Endothelial cell of hepatic sinusoid (primary cell): ENCODE data around the gene BIRC5.
"Not testable (repeated sequence)": the region's sequence is repeated elsewhere in the genome, so short reads cannot be mapped to it uniquely, and the experiment has no call there.

Experiments
- in situ Hi-C: cut with HindIII; loops from 2 replicates; pipeline ENCODE4 v1.10.0; 2017; ENCODE audit warnings: low sequenced_read_pairs

BIRC5 gene

DNA sequence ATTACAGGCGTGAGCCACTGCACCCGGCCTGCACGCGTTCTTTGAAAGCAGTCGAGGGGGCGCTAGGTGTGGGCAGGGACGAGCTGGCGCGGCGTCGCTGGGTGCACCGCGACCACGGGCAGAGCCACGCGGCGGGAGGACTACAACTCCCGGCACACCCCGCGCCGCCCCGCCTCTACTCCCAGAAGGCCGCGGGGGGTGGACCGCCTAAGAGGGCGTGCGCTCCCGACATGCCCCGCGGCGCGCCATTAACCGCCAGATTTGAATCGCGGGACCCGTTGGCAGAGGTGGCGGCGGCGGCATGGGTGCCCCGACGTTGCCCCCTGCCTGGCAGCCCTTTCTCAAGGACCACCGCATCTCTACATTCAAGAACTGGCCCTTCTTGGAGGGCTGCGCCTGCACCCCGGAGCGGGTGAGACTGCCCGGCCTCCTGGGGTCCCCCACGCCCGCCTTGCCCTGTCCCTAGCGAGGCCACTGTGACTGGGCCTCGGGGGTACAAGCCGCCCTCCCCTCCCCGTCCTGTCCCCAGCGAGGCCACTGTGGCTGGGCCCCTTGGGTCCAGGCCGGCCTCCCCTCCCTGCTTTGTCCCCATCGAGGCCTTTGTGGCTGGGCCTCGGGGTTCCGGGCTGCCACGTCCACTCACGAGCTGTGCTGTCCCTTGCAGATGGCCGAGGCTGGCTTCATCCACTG, at the start of gene BIRC5:
Gene BIRC5 (plus strand): TSS at position 238 of the 690 bp plus-strand sequence. CDS start 64 bp downstream, at position 302.
- in situ Hi-C loops = no loop called here

- in situ Hi-C loops = no loop called here
These were observed 49.1 kb upstream of the BIRC5 start for GRCh38 chr17:78164748-78165607.

GRCh38 chr17:78166416-78166815, 47.6 kb upstream of the BIRC5 start:
- in situ Hi-C loops = no loop called here

GRCh38 chr17:78168242-78168902, 45.7 kb upstream of the BIRC5 start, which contains the start of gene SYNGR2:
Gene SYNGR2, plus strand, starts transcription at chr17:78168581. Its CDS starts 36 bp downstream, at chr17:78168617.
- in situ Hi-C loops = no loop called here

- in situ Hi-C loops = no loop called here
These were observed 44.9 kb upstream of the BIRC5 start for GRCh38 chr17:78168903-78169793.

DNA sequence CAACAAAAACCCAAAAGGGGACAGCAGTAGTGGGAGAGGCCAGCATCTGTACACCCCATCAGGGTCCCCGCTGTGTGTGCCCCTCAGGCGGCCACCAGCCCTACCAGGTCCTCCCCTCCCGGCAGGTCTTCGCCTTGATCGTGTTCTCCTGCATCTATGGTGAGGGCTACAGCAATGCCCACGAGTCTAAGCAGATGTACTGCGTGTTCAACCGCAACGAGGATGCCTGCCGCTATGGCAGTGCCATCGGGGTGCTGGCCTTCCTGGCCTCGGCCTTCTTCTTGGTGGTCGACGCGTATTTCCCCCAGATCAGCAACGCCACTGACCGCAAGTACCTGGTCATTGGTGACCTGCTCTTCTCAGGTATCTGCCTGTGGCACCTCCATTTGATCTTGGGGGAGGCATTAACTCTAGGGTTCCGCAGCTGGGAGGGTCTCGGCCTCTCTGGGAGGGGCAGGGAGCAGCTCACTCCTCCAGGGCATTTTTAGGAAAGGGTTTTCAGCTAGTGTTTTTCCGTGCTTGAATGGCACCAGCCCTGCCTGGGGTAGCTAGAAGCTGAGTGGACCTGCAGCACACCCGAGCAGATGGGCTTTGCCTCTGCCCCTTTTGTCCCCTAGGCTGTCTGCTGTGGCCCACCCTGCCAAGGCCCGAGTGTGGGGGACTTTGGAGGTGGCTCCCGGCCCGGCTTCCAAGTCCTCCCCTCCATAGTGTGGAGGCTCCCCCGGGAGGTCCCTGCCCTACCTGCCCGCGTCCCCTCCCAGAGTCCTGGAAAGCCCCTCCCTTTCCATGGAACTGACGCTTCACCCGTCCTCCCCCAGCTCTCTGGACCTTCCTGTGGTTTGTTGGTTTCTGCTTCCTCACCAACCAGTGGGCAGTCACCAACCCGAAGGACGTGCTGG, 43.1 kb upstream of the BIRC5 start:
- in situ Hi-C loops = no loop called here

DNA sequence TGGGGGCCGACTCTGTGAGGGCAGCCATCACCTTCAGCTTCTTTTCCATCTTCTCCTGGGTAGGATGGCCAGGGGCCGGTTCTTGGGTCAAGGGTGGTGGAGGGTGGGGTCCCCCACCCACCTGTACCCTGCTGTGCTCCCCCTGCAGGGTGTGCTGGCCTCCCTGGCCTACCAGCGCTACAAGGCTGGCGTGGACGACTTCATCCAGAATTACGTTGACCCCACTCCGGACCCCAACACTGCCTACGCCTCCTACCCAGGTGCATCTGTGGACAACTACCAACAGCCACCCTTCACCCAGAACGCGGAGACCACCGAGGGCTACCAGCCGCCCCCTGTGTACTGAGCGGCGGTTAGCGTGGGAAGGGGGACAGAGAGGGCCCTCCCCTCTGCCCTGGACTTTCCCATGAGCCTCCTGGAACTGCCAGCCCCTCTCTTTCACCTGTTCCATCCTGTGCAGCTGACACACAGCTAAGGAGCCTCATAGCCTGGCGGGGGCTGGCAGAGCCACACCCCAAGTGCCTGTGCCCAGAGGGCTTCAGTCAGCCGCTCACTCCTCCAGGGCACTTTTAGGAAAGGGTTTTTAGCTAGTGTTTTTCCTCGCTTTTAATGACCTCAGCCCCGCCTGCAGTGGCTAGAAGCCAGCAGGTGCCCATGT, 42.3 kb upstream of the BIRC5 start:
- in situ Hi-C loops = not testable (repeated sequence)

- in situ Hi-C loops = no loop called here
These were observed 41.6 kb upstream of the BIRC5 start for GRCh38 chr17:78172249-78173051.

DNA sequence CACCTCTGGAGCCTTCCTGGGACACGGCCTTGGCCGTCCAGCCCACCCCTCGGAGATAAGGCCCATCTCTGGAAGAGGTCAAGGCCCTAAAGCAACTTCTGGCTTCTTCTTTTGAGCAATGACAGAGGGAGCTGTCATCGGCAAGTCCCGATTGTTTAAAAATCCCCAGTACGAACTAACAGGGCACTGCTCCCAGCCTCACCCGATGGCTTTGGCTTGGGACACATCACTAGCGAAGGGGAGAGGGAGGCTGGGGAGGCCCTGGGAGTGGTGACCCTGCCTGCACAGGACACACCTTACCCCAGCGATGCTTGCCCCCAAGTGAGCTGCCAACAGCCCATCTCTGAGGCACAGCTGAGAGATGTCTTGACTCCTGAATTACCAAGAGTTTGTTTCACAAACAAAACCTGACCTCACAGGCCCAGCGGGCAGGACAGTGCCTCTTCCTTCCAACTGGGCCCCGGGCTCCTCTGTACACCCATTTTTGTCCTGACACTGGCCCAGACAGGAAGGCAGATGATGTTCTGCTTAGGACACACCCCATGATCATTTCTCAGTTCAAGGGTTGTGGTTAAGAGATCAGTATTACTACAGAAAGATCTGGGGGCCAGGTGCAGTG, 40.8 kb upstream of the BIRC5 start:
- in situ Hi-C loops = no loop called here

- in situ Hi-C loops = no loop called here
These were observed 39.6 kb upstream of the BIRC5 start for GRCh38 chr17:78174346-78174869.

GRCh38 chr17:78174870-78175642, 39.0 kb upstream of the BIRC5 start:
- in situ Hi-C loops = loop anchor here (5.0 kb wide), 1 partner anchor 52 kb away; no protein-coding TSS in a partner anchor

DNA sequence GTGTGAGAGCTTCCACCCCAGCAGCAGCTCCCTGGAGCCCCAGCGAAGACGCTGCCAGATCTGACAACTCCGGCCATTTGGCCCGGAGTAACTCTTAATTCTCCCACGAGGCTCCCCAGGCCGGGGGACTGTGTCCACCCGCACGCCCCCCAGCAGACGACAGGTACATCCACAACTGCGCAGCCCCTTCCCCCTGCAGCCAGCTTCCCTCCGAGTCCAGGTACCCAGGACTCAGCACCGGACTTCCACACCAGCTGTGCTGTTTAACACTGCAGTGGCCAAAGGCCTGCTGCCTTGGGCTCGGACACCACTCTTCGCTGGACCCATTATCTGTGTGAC, 38.4 kb upstream of the BIRC5 start:
- in situ Hi-C loops = loop anchor here (5.0 kb wide), 1 partner anchor 52 kb away; no protein-coding TSS in a partner anchor

DNA sequence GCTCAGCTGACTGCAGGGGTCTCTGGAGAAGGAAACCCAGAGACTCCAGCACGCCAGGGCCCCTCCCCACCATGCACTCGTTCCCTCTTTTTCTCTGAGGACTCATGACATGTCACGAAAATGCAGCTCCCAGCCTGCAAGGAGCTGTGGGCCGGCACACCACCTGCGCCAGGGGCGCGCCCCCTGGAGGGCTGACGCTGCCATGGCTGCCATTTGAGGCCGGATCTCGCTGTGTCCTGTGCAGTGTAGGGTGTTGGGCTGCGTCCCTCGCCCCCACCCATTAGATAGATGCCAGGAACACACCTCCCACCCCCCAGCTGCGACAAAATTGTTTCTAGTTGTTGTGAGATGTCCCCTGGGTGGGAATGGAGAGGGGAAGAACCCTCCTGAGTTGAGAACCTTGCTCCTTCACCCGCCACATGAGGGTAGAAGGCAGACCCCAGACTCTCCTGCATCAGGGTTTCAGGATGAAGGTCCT, 37.5 kb upstream of the BIRC5 start:
- in situ Hi-C loops = loop anchor here (5.0 kb wide), 1 partner anchor 51 kb away; no protein-coding TSS in a partner anchor

DNA sequence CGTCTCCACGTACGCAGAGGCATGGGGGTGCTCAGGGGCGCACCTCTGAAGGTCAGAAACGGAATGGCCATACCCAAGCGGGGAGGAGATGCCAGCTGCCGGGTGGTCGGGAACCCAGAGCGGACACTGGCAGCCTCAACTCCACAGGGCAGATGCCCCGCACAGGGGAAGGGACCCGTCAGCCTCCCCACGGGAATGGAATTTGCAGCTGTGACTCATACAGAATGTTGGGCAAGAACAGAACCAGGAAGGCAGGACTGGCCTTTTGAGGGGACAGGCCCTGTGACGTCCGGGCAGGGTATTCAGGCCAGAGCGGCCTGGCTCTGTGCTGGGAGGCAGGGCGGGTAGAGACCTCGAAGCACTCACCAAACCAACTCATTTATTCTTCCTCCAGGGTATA, 34.7 kb upstream of the BIRC5 start:
- in situ Hi-C loops = loop anchor here (5.0 kb wide), 1 partner anchor 48 kb away; no protein-coding TSS in a partner anchor

DNA sequence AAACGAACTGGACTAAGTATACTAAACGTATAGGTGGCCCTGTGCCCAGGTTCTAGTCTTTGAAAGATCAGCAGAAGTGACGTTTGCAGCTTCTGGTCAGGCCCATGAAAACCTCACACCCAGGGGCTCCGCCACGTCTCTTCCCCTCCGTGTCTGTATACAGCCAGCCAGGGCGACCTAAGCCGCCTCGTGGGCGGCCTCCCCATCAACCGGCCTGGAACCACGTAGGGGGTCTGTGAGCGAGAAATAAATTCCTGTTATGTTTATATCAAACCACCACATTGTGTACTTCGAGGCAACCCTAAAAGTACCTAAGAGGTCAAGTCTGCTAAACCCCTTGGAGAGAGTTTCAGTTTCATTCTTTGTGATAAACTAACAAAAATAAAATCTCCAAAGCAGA, 34.0 kb upstream of the BIRC5 start:
- in situ Hi-C loops = no loop called here

- in situ Hi-C loops = no loop called here
These were observed 33.5 kb upstream of the BIRC5 start for GRCh38 chr17:78180508-78180907.
